Esophagus muscularis mucosa (tissue), 4 donors: ENCODE measurements around the gene SNTB2. TPM values are rescaled to one million over a fixed set of nuclear protein-coding genes. Genes with fewer than 3 reads are reported as not detected.

Experiments
- DNase-seq: peaks from one replicate; pipeline ENCODE4 v3.0.0-alpha.2; 2017; ENCODE audit errors: extremely low spot score
- H3K27ac ChIP-seq, 4 donors: fragments of 200-600 bp; sonication (generic); replicated peaks in 1 of 4; 1 replicate in 3 of 4; 2 replicates in 1 of 4; pipeline ENCODE4 v1.5.1; 2016 to 2019; ENCODE audit warnings: mild to moderate bottlenecking in 1 of 4
- H3K27me3 ChIP-seq, 4 donors: fragments of 200-600 bp; sonication (generic); one replicate each; pipeline versions ENCODE4 v1.5.1 to v1.6.0; 2016 to 2019
- H3K36me3 ChIP-seq, 4 donors: fragments of 200-600 bp; sonication (generic); one replicate each; pipeline ENCODE4 v1.5.1; 2016 to 2019
- H3K4me1 ChIP-seq, 4 donors: fragments of 200-600 bp; sonication (generic); one replicate each; pipeline ENCODE4 v1.5.1; 2016 to 2019
- H3K4me3 ChIP-seq, 4 donors: fragments of 200-600 bp; sonication (generic); 1 replicate in 2 of 4; 2 replicates in 2 of 4; pipeline ENCODE4 v1.5.1; 2016 to 2019; ENCODE audit warnings: mild to moderate bottlenecking in 4 of 4, moderate library complexity in 1 of 4
- H3K9me3 ChIP-seq, 4 donors: fragments of 200-600 bp; sonication (generic); 1 replicate in 3 of 4; 2 replicates in 1 of 4; pipeline ENCODE4 v1.5.1; 2016 to 2019
- EP300 ChIP-seq: sonication (generic); formaldehyde crosslinking; IDR thresholded peaks from one replicate; pipeline ENCODE4 v1.6.1; 2017; ENCODE audit warnings: antibody characterized with exemption
- POLR2A ChIP-seq: fragments of 450-650 bp; IDR thresholded peaks from one replicate; pipeline ENCODE4 v1.6.1; 2017; ENCODE audit warnings: antibody characterized with exemption, moderate library complexity, mild to moderate bottlenecking, low read depth
- POLR2AphosphoS5 ChIP-seq, 2 donors: sonication (generic); formaldehyde crosslinking; IDR thresholded peaks; one replicate each; pipeline ENCODE4 v1.6.1; 2017; ENCODE audit warnings: antibody characterized with exemption in 2 of 2
- WGBS: methylation state at CpG from one replicate; pipeline ENCODE4 v1.1.5; 2018; 5-methylcytosine and 5-hydroxymethylcytosine counted together
- intact Hi-C: fragments of 100-400 bp; cut with DNase I; formaldehyde crosslinking; loops from one replicate; pipeline ENCODE4 v1.15.1; 2023
- total RNA-seq, 4 donors: library from RNA; depleted of rRNA; stranded (reverse); fragments of >200 nt; gene quantifications; one replicate each; pipeline versions ENCODE4 v1.1.0 to v1.2.1, GENCODE V29; 2016
- TF ChIP-seq, protein P1 (sequence below), 3 experiments: fragments of 200-600 bp in 2 of 3; fragments of 450-650 bp in 1 of 3; sonication (generic) in 2 of 3; IDR thresholded peaks; one replicate each; pipeline ENCODE4 v1.5.1; 2017 to 2019; ENCODE audit warnings: antibody characterized with exemption in 3 of 3, mild to moderate bottlenecking in 2 of 3, moderate library complexity in 1 of 3

Gene SNTB2
- total RNA-seq, 4 donors from 2014 or later: 36.1 to 73.4 (median 54.8) TPM

DNA sequence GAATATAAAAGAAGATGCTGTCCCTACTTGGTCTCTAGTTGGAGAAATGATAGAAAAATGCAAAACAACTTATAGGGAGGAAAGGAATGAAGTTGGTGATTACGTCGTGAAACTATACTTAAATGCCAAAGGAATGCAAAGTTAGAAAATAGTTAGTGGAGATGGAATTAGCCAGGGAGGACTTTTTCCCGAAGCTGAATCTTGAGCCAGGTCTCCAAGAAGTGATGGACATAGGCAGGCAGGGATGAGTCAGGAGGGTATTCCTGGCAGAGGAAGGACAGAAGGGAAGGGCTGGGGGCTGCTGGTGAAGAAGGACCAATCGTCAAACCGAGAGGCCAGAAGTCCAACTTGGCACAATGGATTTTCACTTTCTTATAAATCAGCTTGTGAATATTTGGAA is 1.8 kb downstream of the SNTB2 start:
- intact Hi-C loops: no loop called here
- peak overlapping the region; percentile 90 to 96 (median 94) for H3K27ac ChIP-seq
- peaks cover 15 to 71% (median 59%) of the 10 kb centered on the region in 4 donors for H3K4me1 ChIP-seq
- TF ChIP-seq EP300 (peak; percentile 67), POLR2AphosphoS5 (IDR thresholded peaks at IDR 0.05) (no peak), POLR2A (no peak)
- TF ChIP-seq, protein P1, sequence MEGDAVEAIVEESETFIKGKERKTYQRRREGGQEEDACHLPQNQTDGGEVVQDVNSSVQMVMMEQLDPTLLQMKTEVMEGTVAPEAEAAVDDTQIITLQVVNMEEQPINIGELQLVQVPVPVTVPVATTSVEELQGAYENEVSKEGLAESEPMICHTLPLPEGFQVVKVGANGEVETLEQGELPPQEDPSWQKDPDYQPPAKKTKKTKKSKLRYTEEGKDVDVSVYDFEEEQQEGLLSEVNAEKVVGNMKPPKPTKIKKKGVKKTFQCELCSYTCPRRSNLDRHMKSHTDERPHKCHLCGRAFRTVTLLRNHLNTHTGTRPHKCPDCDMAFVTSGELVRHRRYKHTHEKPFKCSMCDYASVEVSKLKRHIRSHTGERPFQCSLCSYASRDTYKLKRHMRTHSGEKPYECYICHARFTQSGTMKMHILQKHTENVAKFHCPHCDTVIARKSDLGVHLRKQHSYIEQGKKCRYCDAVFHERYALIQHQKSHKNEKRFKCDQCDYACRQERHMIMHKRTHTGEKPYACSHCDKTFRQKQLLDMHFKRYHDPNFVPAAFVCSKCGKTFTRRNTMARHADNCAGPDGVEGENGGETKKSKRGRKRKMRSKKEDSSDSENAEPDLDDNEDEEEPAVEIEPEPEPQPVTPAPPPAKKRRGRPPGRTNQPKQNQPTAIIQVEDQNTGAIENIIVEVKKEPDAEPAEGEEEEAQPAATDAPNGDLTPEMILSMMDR (IDR thresholded peaks at IDR 0.05): no peak
- no peaks in the 10 kb centered on the region for H3K27me3 ChIP-seq
- H3K9me3 ChIP-seq: no peaks in the 10 kb centered on the region
- no peaks in the 10 kb centered on the region for H3K36me3 ChIP-seq
- no peak for DNase-seq
- 14% methylated on average over 5 of the region's 5 CpGs for WGBS
- H3K4me3 ChIP-seq: peak overlapping the region; percentile 77 to 94 (median 88)

DNA sequence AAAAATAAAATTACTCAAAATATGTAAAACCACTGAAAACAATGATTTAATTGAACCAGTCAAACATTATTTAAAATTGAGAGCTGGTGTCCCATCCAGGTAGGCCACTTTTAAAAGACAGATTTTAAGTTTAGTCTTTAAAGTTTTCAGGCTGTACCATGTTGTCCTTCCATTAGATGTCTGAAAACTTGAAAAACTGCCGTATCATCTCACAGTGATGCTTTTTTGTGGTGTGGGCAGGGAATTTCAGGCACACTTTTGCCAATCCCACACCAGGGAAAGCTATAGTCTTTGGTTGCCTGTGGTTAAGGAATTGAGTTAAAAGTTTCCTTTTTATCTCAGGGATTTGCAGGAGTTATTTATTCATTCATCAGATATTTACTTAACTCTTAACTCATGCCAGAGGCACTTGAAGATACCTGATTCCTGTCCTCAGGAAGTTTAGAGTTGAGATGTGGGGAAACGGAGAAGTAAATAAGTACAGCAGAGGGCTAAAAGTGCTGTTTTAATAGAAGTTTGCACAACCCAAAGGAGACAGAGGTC is 3.2 kb downstream of the SNTB2 start:
- DNase-seq: no peak
- no peaks in the 10 kb centered on the region for H3K27me3 ChIP-seq
- TF ChIP-seq POLR2A (no peak), POLR2AphosphoS5 (IDR thresholded peaks at IDR 0.05) (no peak), EP300 (no peak)
- TF ChIP-seq, protein P1 (IDR thresholded peaks at IDR 0.05): no peak
- H3K36me3 ChIP-seq: no peaks in the 10 kb centered on the region
- no peaks in the 10 kb centered on the region for H3K9me3 ChIP-seq
- intact Hi-C loops: no loop called here
- 79% methylated on average over 2 of the region's 2 CpGs for WGBS
- peaks cover 18 to 80% (median 69%) of the 10 kb centered on the region in 4 donors for H3K4me1 ChIP-seq
- H3K27ac ChIP-seq: peak overlapping the region in 1 of 4 donors; percentile 3
- no peak overlapping the region for H3K4me3 ChIP-seq

DNA sequence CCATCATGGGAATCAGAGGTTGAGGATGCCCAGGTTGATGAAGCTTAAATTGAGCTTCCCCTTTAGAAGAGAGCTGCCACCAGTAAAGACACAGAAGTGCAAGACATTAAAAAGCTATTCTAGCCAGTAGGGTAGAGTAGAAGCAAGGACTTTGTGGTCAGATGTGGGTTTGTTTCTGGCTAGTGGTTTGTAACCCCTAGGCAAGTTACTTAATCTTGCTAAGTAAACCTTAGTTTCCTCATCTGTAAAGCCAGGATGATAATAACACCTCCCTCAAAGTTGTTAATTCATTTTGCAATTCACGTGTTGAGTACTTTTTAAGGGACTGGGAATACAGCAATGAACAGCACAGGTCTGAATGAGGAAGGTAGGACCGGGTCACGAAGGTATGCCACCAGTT is 3.6 kb downstream of the SNTB2 start:
- Histone ChIP-seq H3K27ac (peak overlapping the region in 1 of 4 donors; percentile 3), H3K4me3 (no peak overlapping the region), H3K27me3 (no peaks in the 10 kb centered on the region), H3K9me3 (no peaks in the 10 kb centered on the region), H3K36me3 (no peaks in the 10 kb centered on the region), H3K4me1 (peaks cover 18 to 85% (median 74%) of the 10 kb centered on the region in 4 donors)
- intact Hi-C loops: no loop called here
- TF ChIP-seq, protein P1 (IDR thresholded peaks at IDR 0.05): no peak
- TF ChIP-seq POLR2AphosphoS5 (IDR thresholded peaks at IDR 0.05): no peak
- TF ChIP-seq EP300: no peak
- TF ChIP-seq POLR2A: no peak
- DNase-seq: no peak
- WGBS: 80% methylated on average over 3 of the region's 3 CpGs

DNA sequence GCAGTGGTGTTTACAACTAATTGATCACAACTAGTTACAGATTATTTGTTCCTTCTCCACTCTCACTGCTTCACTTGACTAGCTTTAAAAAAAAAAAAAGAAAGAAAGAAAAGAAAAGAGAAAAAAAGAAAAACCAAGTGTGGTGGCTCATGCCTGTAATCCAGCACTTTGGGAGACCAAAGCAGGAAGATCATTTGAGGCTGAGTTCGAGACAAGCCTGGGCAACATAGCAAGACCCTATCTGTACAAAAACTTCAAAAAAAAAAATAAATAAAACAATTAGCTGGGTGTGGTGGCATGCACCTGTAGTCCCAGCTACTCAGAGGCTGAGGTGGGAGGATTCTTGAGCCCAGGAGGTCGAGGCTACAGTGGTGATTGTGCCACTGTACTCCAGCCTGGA is 4.2 kb downstream of the SNTB2 start:
- peaks cover 16 to 85% (median 75%) of the 10 kb centered on the region in 4 donors for H3K4me1 ChIP-seq
- peak overlapping the region in 2 of 4 donors; percentile 52 to 77 for H3K27ac ChIP-seq

More for the DNA sequence above, 4.2 kb downstream of the SNTB2 start:
- TF ChIP-seq POLR2A (no peak), POLR2AphosphoS5 (IDR thresholded peaks at IDR 0.05) (no peak), EP300 (no peak)
- TF ChIP-seq, protein P1 (IDR thresholded peaks at IDR 0.05): no peak
- Histone ChIP-seq H3K4me3 (no peak overlapping the region), H3K9me3 (no peaks in the 10 kb centered on the region), H3K27me3 (no peaks in the 10 kb centered on the region), H3K36me3 (no peaks in the 10 kb centered on the region)
- 97% methylated on average over 2 of the region's 2 CpGs for WGBS
- no peak for DNase-seq
- intact Hi-C loops: no loop called here
